IMR-90 (cell line): ENCODE results near the gene GLIS1. TPM values are rescaled to one million over a fixed set of nuclear protein-coding genes. Genes with fewer than 3 reads are reported as not detected.

ENCODE experiments used
- ATAC-seq: fragments of 200-7000 bp; cut with Tn5 transposase; 2 replicates; pipeline ENCODE4 v1.9.1; 2020; ENCODE audit warnings: low read depth, mild to moderate bottlenecking, moderate library complexity
- BruUV-seq: library from RNA; stranded (reverse); fragments of 400-500 nt; replicated peaks from 2 replicates; lab custom pipeline; 2021; lab: Mats Ljungman, UMichigan
- CTCF ChIA-PET: fragments of 300-600 bp; formaldehyde crosslinking; extraction: SDS; loops from one replicate; lab custom pipeline; 2021; ENCODE audit warnings: antibody characterized with exemption; lab: Yijun Ruan, JAX
- POLR2A ChIA-PET: fragments of 300-600 bp; sonication (Branson Sonifier 250); formaldehyde crosslinking; loops from one replicate; lab custom pipeline; 2022; ENCODE audit warnings: antibody characterized with exemption; ENCODE audit not compliant: unreplicated experiment; lab: Charles Lee
- DNase-seq: peaks from one replicate; pipeline ENCODE4 v3.0.0; 2013
- H2AFZ ChIP-seq: replicated peaks from 2 replicates; pipeline ENCODE3; 2013; ENCODE audit warnings: low read length, mild to moderate bottlenecking; ENCODE audit not compliant: poor library complexity
- H2AK5ac ChIP-seq: 2 replicates; pipeline ENCODE4 v1.6.1; 2013; ENCODE audit warnings: low read depth, low read length, inconsistent platforms
- H2AK9ac ChIP-seq: replicated peaks from 2 replicates; pipeline ENCODE3; 2013; ENCODE audit warnings: mild to moderate bottlenecking, low read depth, low read length, moderate library complexity; ENCODE audit not compliant: poor library complexity
- H2BK120ac ChIP-seq: 2 replicates; pipeline ENCODE4 v1.6.1; 2013; ENCODE audit warnings: low read depth, low read length, inconsistent platforms
- H2BK15ac ChIP-seq: 3 replicates; pipeline ENCODE4 v1.6.1; 2013; ENCODE audit warnings: low read depth, low read length, inconsistent platforms
- H2BK20ac ChIP-seq: 2 replicates; pipeline ENCODE4 v1.6.1; 2013; ENCODE audit warnings: low read depth, mild to moderate bottlenecking, inconsistent platforms, low read length, moderate library complexity
- H2BK5ac ChIP-seq: 2 replicates; pipeline ENCODE4 v1.6.1; 2013; ENCODE audit warnings: mild to moderate bottlenecking, low read depth, low read length, inconsistent platforms; ENCODE audit not compliant: poor library complexity, severe bottlenecking
- H3K14ac ChIP-seq: replicated peaks from 2 replicates; pipeline ENCODE4 v1.6.1; 2013; ENCODE audit warnings: low read depth, low read length, inconsistent platforms
- H3K18ac ChIP-seq: 2 replicates; pipeline ENCODE4 v1.6.1; 2013; ENCODE audit warnings: low read depth, low read length, control low read depth
- H3K23ac ChIP-seq: 2 replicates; pipeline ENCODE4 v1.6.1; 2013; ENCODE audit warnings: low read depth, low read length, inconsistent platforms
- H3K27ac ChIP-seq: 2 replicates; pipeline ENCODE4 v1.5.1; 2013; ENCODE audit warnings: mild to moderate bottlenecking, control low read depth, low read length; ENCODE audit not compliant: insufficient read depth
- H3K27me3 ChIP-seq: 2 replicates; pipeline ENCODE4 v1.6.1; 2013; ENCODE audit warnings: low read length; ENCODE audit not compliant: control insufficient read depth, insufficient read depth
- H3K36me3 ChIP-seq: 2 replicates; pipeline ENCODE4 v1.6.1; 2013; ENCODE audit warnings: low read length, mixed read lengths; ENCODE audit not compliant: control insufficient read depth, insufficient read depth
- H3K4ac ChIP-seq: 2 replicates; pipeline ENCODE4 v1.6.1; 2013; ENCODE audit warnings: low read depth, low read length, inconsistent platforms
- H3K4me1 ChIP-seq: 2 replicates; pipeline ENCODE4 v1.6.1; 2013; ENCODE audit warnings: low read length, mixed read lengths; ENCODE audit not compliant: control insufficient read depth, insufficient read depth
- H3K4me2 ChIP-seq: 2 replicates; pipeline ENCODE4 v1.6.1; 2013; ENCODE audit warnings: low read depth, mild to moderate bottlenecking, control low read depth, low read length, moderate library complexity
- H3K4me3 ChIP-seq: 2 replicates; pipeline ENCODE4 v1.5.1; 2013; ENCODE audit warnings: low read depth, mild to moderate bottlenecking, control low read depth, low read length, moderate library complexity; ENCODE audit not compliant: insufficient read depth
- H3K56ac ChIP-seq: 2 replicates; pipeline ENCODE4 v1.6.1; 2013; ENCODE audit warnings: low read length, inconsistent platforms; ENCODE audit not compliant: insufficient read depth; ENCODE audit errors: extremely low read depth
- H3K79me1 ChIP-seq, 2 experiments: 2 replicates each; pipeline ENCODE4 v1.6.1; 2013; ENCODE audit warnings: low read length in 2 of 2, inconsistent platforms in 1 of 2, low read depth in 1 of 2
- H3K9ac ChIP-seq: 2 replicates; pipeline ENCODE4 v1.6.1; 2013; ENCODE audit warnings: low read depth, low read length, control low read depth
- H3K9me1 ChIP-seq: 2 replicates; pipeline ENCODE4 v1.6.1; 2013; ENCODE audit warnings: low read length, inconsistent platforms; ENCODE audit not compliant: insufficient read depth
- H3K9me3 ChIP-seq: 2 replicates; pipeline ENCODE4 v1.6.1; 2013; ENCODE audit warnings: low read length; ENCODE audit not compliant: control insufficient read depth, insufficient read depth
- H4K20me1 ChIP-seq: 2 replicates; pipeline ENCODE4 v1.6.1; 2013; ENCODE audit warnings: low read length, inconsistent platforms; ENCODE audit not compliant: insufficient read depth
- H4K5ac ChIP-seq: 2 replicates; pipeline ENCODE4 v1.6.1; 2013; ENCODE audit warnings: mild to moderate bottlenecking, low read depth, low read length, control low read depth
- H4K8ac ChIP-seq, 2 experiments: 2 replicates each; pipeline ENCODE4 v1.6.1; 2013; ENCODE audit warnings: low read depth in 2 of 2, low read length in 2 of 2, control low read depth in 1 of 2, inconsistent platforms in 1 of 2
- H4K91ac ChIP-seq: 2 replicates; pipeline ENCODE4 v1.6.1; 2013; ENCODE audit warnings: low read depth, low read length, inconsistent platforms; ENCODE audit not compliant: insufficient read depth
- CTCF ChIP-seq: conservative IDR thresholded peaks from 2 replicates; pipeline ENCODE4 v1.5.1; 2012; ENCODE audit warnings: mild to moderate bottlenecking, low read depth, low read length, improper control_type of control experiment
- WGBS, 2 experiments: methylation state at CpG; one replicate each; pipeline versions ENCODE4 v1.1.5 to v1.1.7; 2013; ENCODE audit warnings: missing lambda C conversion rate in 2 of 2; ENCODE audit not compliant: insufficient read length in 1 of 2; ENCODE audit errors: extremely low coverage in 2 of 2; 5-methylcytosine and 5-hydroxymethylcytosine counted together
- dilution Hi-C: fragments of 300-500 bp; cut with HindIII; formaldehyde crosslinking; loops from one replicate; pipeline ENCODE4 v1.14.3; 2018; ENCODE audit warnings: low sequenced_read_pairs; ENCODE audit not compliant: unreplicated experiment
- in situ Hi-C: fragments of 300-500 bp; cut with MboI; formaldehyde crosslinking; loops from 3 replicates; pipeline ENCODE4 v1.14.3; 2019; ENCODE audit warnings: low sequenced_read_pairs, inconsistent platforms, mixed read lengths
- intact Hi-C: fragments of 100-400 bp; cut with micrococcal nuclease; formaldehyde crosslinking; loops from 2 replicates; pipeline ENCODE4 v1.10.0; 2022
- polyA plus RNA-seq, 3 experiments: library from polyadenylated mRNA; depleted of rRNA; stranded (reverse); fragments of >200 nt; gene quantifications; 2 replicates each; pipeline ENCODE4 v1.2.3, GENCODE V29; 2012; ENCODE audit warnings: low replicate concordance in 1 of 3
- total RNA-seq: library from RNA; depleted of rRNA; stranded (reverse); fragments of >200 nt; gene quantifications from 2 replicates; pipeline ENCODE4 v1.2.3, GENCODE V29; 2012

GLIS1 gene
- total and polyA plus RNA-seq, 2 of the 4 experiments (the other 2 are of a cell fraction): 0.18 to 2.3 TPM

DNA sequence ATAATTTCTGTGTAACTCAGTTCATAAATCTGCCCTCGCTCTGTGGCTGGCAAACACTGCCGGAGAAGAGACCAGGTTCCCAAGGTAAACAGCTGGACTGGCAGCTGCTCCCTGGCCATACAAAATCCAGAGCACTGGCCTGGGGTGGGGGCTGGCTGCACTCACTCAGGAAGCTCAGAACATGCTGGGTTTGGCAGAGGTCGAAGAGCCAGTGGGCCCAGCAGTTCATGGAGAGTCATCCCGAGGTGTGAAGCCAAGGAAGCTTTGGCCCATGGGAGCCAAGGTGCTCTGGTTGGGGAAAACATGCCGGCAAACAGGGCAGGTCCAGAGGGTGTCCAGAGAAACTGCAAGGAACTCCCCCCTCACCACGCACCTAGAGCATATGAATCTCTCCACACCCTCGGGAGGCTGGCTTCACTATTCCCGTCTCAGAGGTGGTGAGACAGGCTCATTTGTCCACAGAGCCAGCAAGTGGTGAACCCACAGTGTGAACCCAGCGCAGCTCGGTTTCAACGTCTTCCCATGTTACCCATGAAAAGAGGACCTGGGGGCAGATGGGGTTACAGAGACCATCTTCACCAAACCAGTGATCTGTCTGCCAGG, 177.4 kb downstream of the GLIS1 start:
- Histone ChIP-seq H3K56ac (no peak overlapping the region), H3K4me2 (no peak overlapping the region), H3K27me3 (no peaks in the 10 kb centered on the region), H3K9me1 (peaks cover 11% of the 10 kb centered on the region), H2AK9ac (no peak overlapping the region), H2BK15ac (no peak overlapping the region), H2BK5ac (no peak overlapping the region), H2BK20ac (no peak overlapping the region; the same call in 1 of the 2 replicates), H3K79me1 (0 out of 4 replicates have a peak, but pooled peaks cover 3% of the 10 kb centered on the region in 2 experiments), H3K9me3 (no peaks in the 10 kb centered on the region), H3K9ac (no peak overlapping the region), H3K18ac (no peak overlapping the region; the same call in 1 of the 2 replicates), H3K14ac (peak overlapping the region; percentile 48; the same call in 1 of the 2 replicates), H2AFZ (no peak overlapping the region), H3K4me1 (peaks cover 6% of the 10 kb centered on the region; the same call in 1 of the 2 replicates), H3K23ac (no peak overlapping the region), H4K91ac (no peak overlapping the region), H2BK120ac (no peak overlapping the region), H3K36me3 (peaks cover under 1% of the 10 kb centered on the region; the same call in 1 of the 2 replicates), H3K4ac (no peak overlapping the region), H3K27ac (no peak overlapping the region), H4K8ac (no peak overlapping the region), H4K5ac (no peak overlapping the region), H4K20me1 (peaks cover 8% of the 10 kb centered on the region; the same call in 1 of the 2 replicates), H2AK5ac (no peak overlapping the region), H3K4me3 (no peak overlapping the region)
- in situ Hi-C loops: no loop called here
- no peak for ATAC-seq
- ChIA-PET CTCF (interaction anchor here (0.9 kb wide), 1 partner anchor 10 kb away, joined by 3 read pairs; no protein-coding TSS in a partner anchor), POLR2A (no interaction called here)
- intact Hi-C loops: loop anchor here (5.0 kb wide), 1 partner anchor 191 kb away; no protein-coding TSS in a partner anchor
- no peak for DNase-seq
- WGBS, 2 experiments: 68% methylated on average over 3 of the region's 11 CpGs; no CpG with 5 or more reads in 1 of the 2 experiments
- dilution Hi-C loops: no loop called here
- no TSS peak for BruUV-seq
- TF ChIP-seq CTCF: no peak
